CD4-positive, alpha-beta T cell treated with Interleukin-4 for 1 hour (primary cell): ENCODE measurements around the gene ZNF439.
"Not testable (repeated sequence)": the region's sequence is repeated elsewhere in the genome, so short reads cannot be mapped to it uniquely, and the experiment has no call there.

Experiments
- DNase-seq, 2 donors: peaks; one replicate each; pipeline ENCODE4 v3.0.0-alpha.2; 2020 to 2022

Gene ZNF439

DNA sequence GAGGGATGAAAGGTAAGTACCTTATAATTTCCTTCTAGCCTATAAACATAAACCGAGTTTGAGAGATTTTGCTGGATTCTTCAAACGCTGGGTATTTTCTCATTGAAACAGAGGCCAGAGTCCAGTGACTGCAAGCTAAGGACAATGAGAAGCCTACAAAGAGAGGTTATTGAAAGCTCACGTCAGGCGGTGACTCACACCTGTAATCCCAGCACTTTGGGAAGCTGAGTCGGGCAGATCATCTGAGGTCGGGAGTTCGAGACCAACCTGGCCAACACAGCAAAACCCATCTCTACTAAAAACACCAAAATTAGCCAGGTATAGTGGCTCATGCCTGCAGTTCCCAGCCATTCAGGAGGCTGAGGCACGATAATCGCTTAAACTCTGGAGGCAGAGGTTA lies 24.1 kb downstream of the ZNF439 start:
- no peak for DNase-seq

DNA sequence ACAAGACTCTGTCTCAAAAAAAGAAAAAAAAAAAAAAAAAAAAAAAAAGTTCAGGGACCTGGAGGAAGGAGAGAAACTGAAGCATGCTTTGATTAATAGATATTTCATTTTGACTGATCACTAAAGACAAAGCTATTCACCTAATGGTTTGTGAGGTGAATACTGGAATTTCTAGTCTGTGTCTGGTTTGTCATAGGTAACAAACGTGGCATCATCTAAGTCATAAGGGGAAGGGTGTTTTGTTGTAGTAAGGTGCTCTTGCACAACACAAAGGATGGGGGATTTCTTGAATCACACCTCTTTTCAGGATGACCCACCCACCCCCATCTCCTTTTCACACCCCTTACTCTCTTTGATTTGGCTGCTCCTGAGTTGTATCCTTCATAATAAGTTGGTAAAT lies 25.2 kb downstream of the ZNF439 start:
- DNase-seq, result no peak

DNA sequence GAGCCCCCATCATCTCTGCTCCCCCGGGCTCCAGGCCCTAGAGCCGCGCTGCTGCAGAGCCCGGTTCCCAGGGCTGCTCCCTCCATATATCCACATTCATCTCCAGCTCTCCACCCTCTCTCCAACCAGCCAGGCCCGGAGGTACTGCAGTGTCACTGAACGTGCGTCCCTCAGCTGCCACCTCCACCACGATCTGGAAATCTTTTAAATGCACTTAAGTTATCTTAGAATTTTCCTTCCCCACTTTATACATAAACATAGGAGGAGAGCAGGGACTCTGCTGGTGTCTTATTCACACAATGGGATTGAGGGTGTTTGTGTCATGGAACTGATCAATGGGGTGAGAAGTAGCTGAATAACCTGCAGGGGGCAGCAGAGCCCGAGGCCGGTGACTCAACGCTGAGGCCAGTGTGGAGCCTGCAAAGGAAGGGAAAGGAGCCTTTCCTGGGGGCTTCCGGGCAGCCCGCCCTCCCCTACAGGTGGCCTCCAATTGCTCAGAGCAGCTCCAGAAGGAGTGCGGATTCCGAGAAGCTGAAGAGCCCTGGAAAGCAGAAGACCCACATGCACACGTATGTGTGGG lies 31.3 kb downstream of the ZNF439 start:
- peak; percentile 23 to 44 for DNase-seq

DNA sequence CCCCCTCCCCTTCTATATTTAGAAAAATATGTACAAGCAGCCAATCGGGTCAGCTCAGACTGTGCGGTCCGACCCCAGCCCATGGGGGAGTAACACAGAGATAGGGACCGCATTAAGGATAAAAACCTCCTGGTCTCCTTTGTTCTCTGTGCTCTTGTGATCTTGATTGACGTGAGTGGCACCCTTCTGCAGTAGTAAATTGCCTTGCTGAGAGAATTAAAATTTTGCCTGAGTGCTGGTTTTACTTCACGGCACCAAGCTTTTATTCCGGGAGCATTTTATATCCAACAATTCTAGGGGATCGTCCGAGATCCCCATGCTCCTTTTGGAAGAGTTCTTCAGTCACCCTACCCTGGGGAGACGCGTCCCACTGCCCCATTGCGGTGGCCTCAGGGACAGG lies 32.1 kb downstream of the ZNF439 start:
- no peak for DNase-seq

DNA sequence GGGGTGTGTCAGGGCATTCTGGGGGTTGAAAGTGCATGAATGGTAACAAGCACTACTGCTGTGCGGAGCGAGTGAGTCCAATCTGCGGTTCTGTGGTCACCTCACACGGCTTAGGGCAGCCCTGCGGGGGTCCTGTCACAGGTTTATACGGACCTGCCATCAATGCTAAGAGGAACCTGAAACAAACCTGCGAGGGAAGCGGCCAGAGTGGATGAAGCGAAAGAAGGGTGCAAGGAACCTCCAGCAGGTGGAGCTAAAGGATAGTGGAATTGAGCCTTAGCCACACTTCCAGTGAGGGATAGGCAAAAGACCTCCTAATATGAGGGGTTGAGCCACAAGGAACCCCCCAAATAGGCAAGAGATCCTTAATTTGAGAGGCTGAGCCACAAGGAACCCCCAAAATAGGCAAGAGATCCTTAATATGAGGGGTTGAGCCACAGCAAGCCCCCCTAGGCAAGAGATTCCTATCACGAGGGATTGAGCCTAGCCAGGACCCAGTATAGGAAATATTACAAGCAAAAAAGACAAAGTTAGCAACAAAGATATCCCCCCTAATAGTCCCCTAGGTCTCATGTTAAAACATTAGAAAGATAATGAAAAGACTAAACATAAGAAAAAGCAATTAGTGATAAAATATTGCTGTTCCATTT lies 32.8 kb downstream of the ZNF439 start:
- peak; percentile 62 to 74 for DNase-seq

DNA sequence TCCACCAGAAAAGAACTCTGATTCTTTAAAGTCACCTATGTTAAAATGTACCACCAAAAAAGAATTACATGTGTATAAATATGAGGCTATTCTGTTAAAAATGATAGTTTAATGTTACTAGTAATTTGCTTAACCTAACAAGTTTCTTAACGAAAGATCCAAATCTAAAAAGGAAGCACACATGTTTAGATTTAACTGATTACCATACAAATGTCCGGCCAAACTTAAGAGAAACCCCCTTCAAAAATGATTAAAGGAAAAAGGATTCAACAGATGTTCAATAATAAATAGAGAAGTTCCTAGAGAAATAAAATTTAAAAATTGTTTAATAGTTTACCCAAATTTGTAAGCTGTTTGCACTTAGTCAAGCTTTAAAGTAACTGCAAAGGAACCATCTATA lies 34.1 kb downstream of the ZNF439 start:
- DNase-seq, result no peak

DNA sequence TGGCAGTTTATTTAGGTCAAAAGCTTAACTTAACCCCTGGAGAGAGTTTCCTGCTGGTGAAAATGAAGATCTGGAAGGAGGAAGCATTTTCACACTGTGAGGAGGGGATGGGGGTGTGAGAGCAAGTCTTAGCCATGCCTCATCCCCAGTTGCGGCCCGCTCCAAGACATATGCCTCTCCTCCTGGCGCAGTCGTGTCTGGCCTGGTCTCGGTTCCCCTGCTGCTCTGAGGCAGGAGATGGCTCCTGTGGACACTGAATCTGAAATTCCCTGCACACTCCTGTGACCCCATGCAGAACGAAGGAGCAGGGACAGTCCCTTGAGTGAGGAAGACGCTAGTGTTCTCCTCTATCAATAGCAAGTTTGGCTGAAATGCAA lies 38.7 kb downstream of the ZNF439 start:
- DNase-seq, result no peak

DNA sequence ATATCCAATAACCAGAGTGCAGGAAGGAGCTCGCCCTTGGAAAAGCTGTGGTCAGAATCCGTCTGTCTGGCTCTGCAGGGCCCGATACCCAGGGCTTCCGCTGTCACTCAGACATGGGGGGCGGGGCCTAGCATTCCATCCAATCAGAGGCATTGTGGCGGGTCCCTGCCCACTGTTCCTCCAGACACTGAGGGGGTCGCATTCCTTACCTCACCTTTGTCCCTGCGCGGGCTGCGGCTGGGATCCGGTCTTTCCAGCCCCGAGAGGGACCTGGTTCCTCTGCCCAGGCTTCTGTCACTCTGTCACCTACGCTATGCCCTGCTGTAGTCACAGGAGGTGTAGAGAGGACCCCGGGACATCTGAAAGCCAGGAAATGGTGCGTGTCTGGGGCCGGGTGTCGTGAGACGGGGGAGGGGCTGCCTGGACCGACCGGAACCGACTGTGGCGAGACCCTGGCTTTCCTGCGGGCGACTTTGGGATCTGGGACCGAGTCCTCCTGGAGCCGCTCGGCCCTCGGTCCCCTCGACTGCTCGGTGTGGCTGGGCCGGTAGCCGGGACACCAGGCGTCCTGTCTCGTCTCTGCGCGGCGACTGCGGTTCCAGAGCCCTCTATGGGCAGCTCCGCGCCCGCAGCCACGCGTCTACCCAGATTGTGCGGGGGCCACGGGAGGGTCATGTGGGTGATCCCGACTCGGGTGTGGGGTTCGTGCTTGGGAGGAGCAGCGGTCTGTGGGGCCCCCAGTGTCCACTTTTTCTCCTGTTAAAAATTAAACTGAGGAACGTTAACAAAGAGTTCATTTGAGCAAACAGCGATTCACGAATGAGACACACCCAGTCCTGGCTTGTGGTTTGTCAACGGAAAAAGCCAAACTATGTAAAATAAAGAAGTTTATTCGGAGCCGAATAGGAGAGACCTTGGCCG lies 39.3 kb downstream of the ZNF439 start, which contains the start of gene ZNF69:
TSS of gene ZNF69 (plus strand) at position 172 of the 921 bp plus-strand sequence. CDS start at position 314, 142 bp downstream.
- peak; percentile 60 to 67 for DNase-seq

DNA sequence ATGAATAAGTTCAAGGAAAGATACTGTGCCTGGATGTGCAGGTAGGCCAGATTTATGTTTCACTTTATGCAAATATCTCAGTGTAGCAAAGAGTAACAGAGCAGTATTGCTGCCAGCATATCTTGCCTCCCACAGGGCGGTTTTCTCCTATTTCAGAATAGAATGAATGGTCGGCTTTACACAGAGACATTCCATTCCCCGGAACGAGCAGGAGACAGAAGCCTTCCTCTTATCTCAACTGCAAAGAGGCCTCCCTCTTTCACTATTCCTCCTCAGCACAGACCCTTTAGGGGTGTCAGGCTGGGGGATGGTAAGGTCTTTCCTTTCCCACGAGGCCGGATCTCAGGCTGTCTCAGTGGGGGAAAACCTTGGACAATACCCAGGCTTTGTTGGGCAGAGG lies 41.4 kb downstream of the ZNF439 start:
- not testable (repeated sequence) for DNase-seq

DNA sequence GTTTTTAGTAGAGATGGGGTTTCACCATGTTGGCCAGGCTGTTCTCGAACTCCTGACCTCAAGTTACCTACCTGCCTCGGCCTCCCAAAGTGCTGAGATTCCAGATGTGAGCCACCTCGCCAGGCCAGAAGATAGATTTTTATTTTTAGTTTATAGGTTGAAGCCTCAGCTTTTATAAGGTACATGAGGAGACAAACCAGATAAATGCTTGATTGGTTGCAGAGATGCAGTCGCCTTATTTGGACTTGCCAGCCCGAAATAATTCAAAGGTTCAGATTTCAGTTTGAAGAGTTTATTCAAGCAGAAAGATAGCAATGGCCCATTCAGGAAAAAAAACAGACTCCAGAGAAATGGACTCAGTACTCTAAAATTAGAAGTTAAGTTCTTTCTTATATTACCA lies 42.1 kb downstream of the ZNF439 start:
- no peak for DNase-seq

DNA sequence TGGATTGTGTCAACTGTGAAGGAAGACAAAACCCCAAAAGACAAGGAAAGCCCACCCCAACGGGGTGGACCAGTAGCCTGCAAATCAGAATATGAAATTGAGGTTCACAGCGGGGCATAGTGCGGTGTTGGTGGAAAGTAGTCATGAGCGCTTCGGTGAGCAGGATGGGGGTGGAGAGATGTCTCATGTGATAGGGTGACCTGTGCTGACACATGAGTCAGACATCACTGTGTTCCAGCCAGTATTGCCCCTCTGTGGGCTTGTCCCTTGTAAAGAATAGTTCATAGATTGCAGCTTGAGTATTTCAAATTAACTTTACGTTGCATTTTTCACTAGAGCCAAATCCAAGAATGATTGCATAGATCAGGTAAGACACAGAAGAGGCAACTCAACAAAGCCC lies 46.3 kb downstream of the ZNF439 start:
- no peak for DNase-seq

DNA sequence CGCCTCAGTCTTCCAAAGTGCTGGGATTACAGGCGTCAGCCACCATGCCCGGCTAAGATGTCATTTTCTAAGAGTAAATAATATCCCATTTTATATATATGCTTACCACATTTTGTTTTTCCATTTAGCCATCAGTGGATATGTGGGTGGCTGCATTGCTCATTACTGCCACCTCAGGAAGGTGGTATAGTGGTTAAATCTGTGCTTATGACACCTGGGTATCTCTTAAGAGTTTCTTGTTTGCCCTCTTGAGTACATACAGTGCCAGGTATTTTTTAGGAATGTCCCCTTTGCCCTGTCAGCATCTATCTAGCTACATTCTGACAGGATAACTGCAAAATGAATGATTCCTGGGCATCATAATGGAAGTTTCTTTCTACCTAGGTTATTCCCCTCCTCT lies 53.7 kb downstream of the ZNF439 start:
- no peak for DNase-seq

DNA sequence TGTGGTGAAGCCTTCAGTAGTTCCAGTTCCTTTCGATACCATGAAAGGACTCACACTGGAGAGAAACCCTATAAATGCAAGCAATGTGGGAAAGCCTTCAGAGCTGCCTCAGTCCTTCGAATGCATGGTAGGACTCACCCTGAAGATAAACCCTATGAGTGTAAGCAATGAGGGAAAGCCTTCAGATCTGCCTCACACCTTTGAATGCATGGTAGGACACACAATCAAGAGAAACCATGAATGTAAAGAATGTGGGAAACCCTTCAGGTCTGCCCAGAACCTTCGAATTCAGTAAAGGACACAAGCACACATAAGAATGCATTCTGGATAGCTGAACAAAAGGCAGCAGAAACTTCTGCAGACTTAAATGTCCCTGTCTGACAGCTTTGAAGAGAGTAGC lies 57.4 kb downstream of the ZNF439 start:
- DNase-seq, result no peak

DNA sequence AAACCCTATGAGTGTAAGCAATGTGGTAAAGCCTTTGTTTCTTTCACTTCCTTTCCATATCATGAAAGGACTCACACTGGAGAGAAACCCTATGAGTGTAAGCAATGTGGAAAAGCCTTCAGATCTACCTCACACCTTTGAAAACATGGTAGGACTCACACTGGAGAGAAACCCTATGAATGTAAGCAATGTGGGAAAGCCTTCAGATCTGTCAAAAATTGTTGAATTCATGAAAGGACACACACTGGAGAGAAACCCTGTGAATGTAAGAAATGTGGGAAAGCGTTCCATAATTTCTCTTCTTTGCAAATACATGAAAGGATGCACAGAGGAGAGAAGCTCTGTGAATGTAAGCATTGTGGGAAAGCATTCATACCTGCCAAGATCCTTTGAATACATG lies 63.4 kb downstream of the ZNF439 start:
- DNase-seq, result not testable (repeated sequence)

DNA sequence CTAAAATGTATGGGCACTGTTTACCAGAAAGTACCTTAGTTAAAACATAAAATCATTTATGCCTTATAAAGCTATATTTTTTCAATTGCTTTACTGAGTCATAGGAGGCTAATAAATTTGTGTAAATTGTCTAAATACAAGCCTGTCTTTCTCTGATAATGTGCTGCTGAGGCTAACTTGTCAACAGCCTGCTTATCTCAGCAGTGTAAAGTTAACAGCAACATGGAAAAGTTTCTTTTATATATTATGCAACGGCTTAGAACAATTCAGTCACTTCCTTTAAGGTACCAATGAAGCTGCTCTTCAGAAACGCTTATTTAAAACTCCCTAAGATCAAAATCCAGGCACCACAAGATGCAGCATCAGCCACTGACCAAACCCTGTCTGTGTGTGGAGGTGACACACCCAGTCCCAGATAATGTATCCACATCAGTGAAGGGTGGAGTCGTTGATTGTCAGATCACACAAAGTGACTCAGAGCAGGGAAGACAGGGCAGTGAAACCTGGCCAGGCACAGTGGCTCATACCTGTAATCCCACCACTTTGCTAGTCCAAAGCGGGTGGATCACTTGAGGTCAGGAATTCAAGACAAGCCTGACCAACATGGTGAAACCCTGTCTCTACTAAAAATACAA lies 66.0 kb downstream of the ZNF439 start:
- not testable (repeated sequence) for DNase-seq
